Lower leg skin (tissue), 3 donors: ENCODE results near the gene CCDC82.

Source experiments
- POLR2A ChIP-seq, 2 donors: fragments of 450-650 bp; IDR thresholded peaks; one replicate each; pipeline ENCODE4 v1.6.1; 2016 to 2017; ENCODE audit warnings: antibody characterized with exemption in 2 of 2, mild to moderate bottlenecking in 1 of 2, moderate library complexity in 1 of 2
- TF ChIP-seq, protein P1 (sequence below), 3 donors: fragments of 450-650 bp; IDR thresholded peaks; one replicate each; pipeline ENCODE4 v1.5.1; 2016; ENCODE audit warnings: antibody characterized with exemption in 3 of 3, mild to moderate bottlenecking in 3 of 3, moderate library complexity in 2 of 3

- TF ChIP-seq, protein P1, sequence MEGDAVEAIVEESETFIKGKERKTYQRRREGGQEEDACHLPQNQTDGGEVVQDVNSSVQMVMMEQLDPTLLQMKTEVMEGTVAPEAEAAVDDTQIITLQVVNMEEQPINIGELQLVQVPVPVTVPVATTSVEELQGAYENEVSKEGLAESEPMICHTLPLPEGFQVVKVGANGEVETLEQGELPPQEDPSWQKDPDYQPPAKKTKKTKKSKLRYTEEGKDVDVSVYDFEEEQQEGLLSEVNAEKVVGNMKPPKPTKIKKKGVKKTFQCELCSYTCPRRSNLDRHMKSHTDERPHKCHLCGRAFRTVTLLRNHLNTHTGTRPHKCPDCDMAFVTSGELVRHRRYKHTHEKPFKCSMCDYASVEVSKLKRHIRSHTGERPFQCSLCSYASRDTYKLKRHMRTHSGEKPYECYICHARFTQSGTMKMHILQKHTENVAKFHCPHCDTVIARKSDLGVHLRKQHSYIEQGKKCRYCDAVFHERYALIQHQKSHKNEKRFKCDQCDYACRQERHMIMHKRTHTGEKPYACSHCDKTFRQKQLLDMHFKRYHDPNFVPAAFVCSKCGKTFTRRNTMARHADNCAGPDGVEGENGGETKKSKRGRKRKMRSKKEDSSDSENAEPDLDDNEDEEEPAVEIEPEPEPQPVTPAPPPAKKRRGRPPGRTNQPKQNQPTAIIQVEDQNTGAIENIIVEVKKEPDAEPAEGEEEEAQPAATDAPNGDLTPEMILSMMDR (IDR thresholded peaks at IDR 0.05): no peak
- no peak for TF ChIP-seq POLR2A (IDR thresholded peaks at IDR 0.05)
Observed at GRCh38 chr11:96306600-96306932, 83.1 kb downstream of the CCDC82 start.
